Ovary (tissue), 9 donors: Measurements from ENCODE around the gene ALG5. TPM values are rescaled to one million over a fixed set of nuclear protein-coding genes. Genes with fewer than 3 reads are reported as not detected.

ENCODE experiments used
- DNase-seq, 5 donors: peaks; one replicate each; pipeline ENCODE4 v3.0.0-alpha.2; 2019 to 2020
- H3K27ac ChIP-seq, 2 donors: fragments of 200-600 bp; one replicate each; pipeline versions ENCODE4 v1.5.1 to v1.8.0; 2019 to 2022
- H3K27me3 ChIP-seq: fragments of 200-600 bp; one replicate; pipeline ENCODE4 v1.8.0; 2022
- H3K36me3 ChIP-seq: fragments of 200-600 bp; sonication (generic); one replicate; pipeline ENCODE4 v1.5.1; 2019
- H3K4me1 ChIP-seq: one replicate; pipeline ENCODE4 v1.8.1; 2013; ENCODE audit warnings: mild to moderate bottlenecking, moderate library complexity; ENCODE audit not compliant: insufficient read depth
- H3K4me3 ChIP-seq: fragments of 200-600 bp; sonication (generic); one replicate; pipeline ENCODE4 v1.5.1; 2017
- H3K9me3 ChIP-seq, 2 donors: fragments of 200-600 bp in 1 of 2; sonication (generic) in 1 of 2; one replicate each; pipeline versions ENCODE4 v1.5.1 to v1.8.1; 2013 to 2019; ENCODE audit warnings: mild to moderate bottlenecking in 1 of 2, moderate library complexity in 1 of 2
- CTCF ChIP-seq, 3 donors: fragments of 450-650 bp in 2 of 3; fragments of 200-600 bp in 1 of 3; IDR thresholded peaks; one replicate each; pipeline versions ENCODE4 v1.5.1 to v1.8.0; 2016 to 2022; ENCODE audit warnings: antibody characterized with exemption in 3 of 3, mild to moderate bottlenecking in 1 of 3
- EP300 ChIP-seq: sonication (generic); formaldehyde crosslinking; IDR thresholded peaks from one replicate; pipeline ENCODE4 v1.6.1; 2017; ENCODE audit warnings: antibody characterized with exemption
- POLR2A ChIP-seq: fragments of 450-650 bp; IDR thresholded peaks from one replicate; pipeline ENCODE4 v1.6.1; 2017; ENCODE audit warnings: antibody characterized with exemption, mild to moderate bottlenecking, moderate library complexity
- WGBS, 3 donors: extraction: QIAGEN DNeasy Blood & Tissue Kit in 1 of 3; methylation state at CpG; one replicate each; pipeline versions ENCODE4 v1.1.5 to v1.1.7; 2013 to 2017; 5-methylcytosine and 5-hydroxymethylcytosine counted together
- intact Hi-C, 4 donors: fragments of 100-400 bp; cut with DNase I; formaldehyde crosslinking; loops; one replicate each; pipeline versions ENCODE4 v1.11.0 to v1.15.1; 2022 to 2023
- polyA plus RNA-seq, 2 donors: library from polyadenylated mRNA; stranded (reverse); fragments of 200-250 nt in 1 of 2; fragments of 350-450 nt in 1 of 2; fragmentation: Illumina TruSeq in 1 of 2; extraction: RNeasy Lipid Tissue Mini Kit (QIAGEN cat#74804) in 1 of 2; gene quantifications; one replicate each; pipeline ENCODE4 v1.2.3, GENCODE V29; 2013 to 2014
- total RNA-seq, 7 donors: library from RNA; depleted of rRNA in 2 of 7; stranded (reverse); fragments of >200 nt in 2 of 7; fragmentation: NEBNext Ultra II Directional in 3 of 7; extraction: Animal tissue kit (Norgen Biotek cat#: 25700) in 3 of 7; gene quantifications; one replicate each; pipeline versions ENCODE4 v1.1.0 to v1.2.4, GENCODE V29; 2016 to 2023
- donor health status: DM: no; HTN: no; CAD: no; lungs with moderate emphysema.
- donor health status: DM: no; HTN: no; CAD: no.
- donor health status: Bipolar disorder and iron deficiency.
- donor health status: DM: yes; HTN: yes; CAD: no.
- donor health status: DM: no; HTN: no; CAD: no.
- donor health status: DM: yes; HTN: yes; CAD: no.

The ALG5 gene
- total and polyA plus RNA-seq, 9 donors = 19.8 to 37.7 (median 24.6) TPM

- WGBS, 3 donors = 48 to 74% (median 63%) methylated on average over 1 of the region's 1 CpG
- Histone ChIP-seq H3K4me1 (no peaks in the 10 kb centered on the region), H3K36me3 (no peaks in the 10 kb centered on the region), H3K27me3 (no peaks in the 10 kb centered on the region), H3K4me3 (no peak overlapping the region), H3K27ac (no peak overlapping the region), H3K9me3 (no peaks in the 10 kb centered on the region)
- intact Hi-C loops = no loop called here
- TF ChIP-seq POLR2A = no peak
- TF ChIP-seq EP300 = no peak
- no peak for TF ChIP-seq CTCF (IDR thresholded peaks at IDR 0.05)
- DNase-seq = no peak
Observed at GRCh38 chr13:37023871-37024270, 24.7 kb upstream of the ALG5 start.

- H3K4me3 ChIP-seq = no peak overlapping the region
- H3K9me3 ChIP-seq = no peaks in the 10 kb centered on the region
- no peaks in the 10 kb centered on the region for H3K4me1 ChIP-seq
- intact Hi-C loops = no loop called here
- 48 to 68% (median 55%) methylated on average over 1 of the region's 1 CpG for WGBS, 3 donors
- H3K27ac ChIP-seq = no peak overlapping the region
- H3K27me3 ChIP-seq = no peaks in the 10 kb centered on the region
- no peak for DNase-seq
- TF ChIP-seq POLR2A (no peak), CTCF (IDR thresholded peaks at IDR 0.05) (no peak), EP300 (no peak)
- H3K36me3 ChIP-seq = no peaks in the 10 kb centered on the region
Observed at GRCh38 chr13:37014609-37015008, 15.5 kb upstream of the ALG5 start.

- TF ChIP-seq EP300 = no peak
- TF ChIP-seq CTCF (IDR thresholded peaks at IDR 0.05) = no peak
- TF ChIP-seq POLR2A = no peak
Observed at GRCh38 chr13:37011788-37012187, 12.6 kb upstream of the ALG5 start.

GRCh38 chr13:37011002-37011401, 11.9 kb upstream of the ALG5 start:
- 90 to 91% (median 91%) methylated on average over 1 of the region's 1 CpG for WGBS, 3 donors
- H3K27me3 ChIP-seq = no peaks in the 10 kb centered on the region
- H3K4me3 ChIP-seq = no peak overlapping the region
- intact Hi-C loops = no loop called here
- H3K9me3 ChIP-seq = no peaks in the 10 kb centered on the region
- DNase-seq = no peak
- TF ChIP-seq EP300 = no peak
- TF ChIP-seq CTCF (IDR thresholded peaks at IDR 0.05) = no peak
- no peak for TF ChIP-seq POLR2A
- H3K36me3 ChIP-seq = no peaks in the 10 kb centered on the region
- no peak overlapping the region for H3K27ac ChIP-seq
- no peaks in the 10 kb centered on the region for H3K4me1 ChIP-seq

More at GRCh38 chr13:37011788-37012187, 12.6 kb upstream of the ALG5 start:
- Histone ChIP-seq H3K27me3 (no peaks in the 10 kb centered on the region), H3K27ac (no peak overlapping the region), H3K36me3 (no peaks in the 10 kb centered on the region), H3K4me3 (no peak overlapping the region), H3K9me3 (no peaks in the 10 kb centered on the region), H3K4me1 (no peaks in the 10 kb centered on the region)
- intact Hi-C loops = no loop called here
- WGBS, 3 donors = 45 to 73% (median 45%) methylated on average over 2 of the region's 2 CpGs
- no peak for DNase-seq

GRCh38 chr13:37010424-37010823, 11.3 kb upstream of the ALG5 start:
- H3K27ac ChIP-seq = no peak overlapping the region
- no peaks in the 10 kb centered on the region for H3K27me3 ChIP-seq
- WGBS, 3 donors = 85 to 98% (median 88%) methylated on average over 1 of the region's 1 CpG
- no peak overlapping the region for H3K4me3 ChIP-seq
- no peak for TF ChIP-seq EP300
- TF ChIP-seq CTCF (IDR thresholded peaks at IDR 0.05) = no peak
- no peak for TF ChIP-seq POLR2A
- no peaks in the 10 kb centered on the region for H3K9me3 ChIP-seq
- intact Hi-C loops = no loop called here
- no peak for DNase-seq
- no peaks in the 10 kb centered on the region for H3K4me1 ChIP-seq
- no peaks in the 10 kb centered on the region for H3K36me3 ChIP-seq
